Kidney (tissue), 14 donors: ENCODE results near the gene ZNF629. TPM values are rescaled to one million over a fixed set of nuclear protein-coding genes. Genes with fewer than 3 reads are reported as not detected.
A peak's percentile ranks its signal among the peaks of the same experiment; 100 is the strongest.
"Not testable (repeated sequence)": the region's sequence is repeated elsewhere in the genome, so short reads cannot be mapped to it uniquely, and the experiment has no call there.

ENCODE experiments used
- DNase-seq, 5 donors: peaks; one replicate each; pipeline ENCODE4 v3.0.0-alpha.2; 2013 to 2020
- FAIRE-seq: peaks from 2 replicates; lab custom pipeline; 2012; peaks lifted over from hg19 to GRCh38; lab: Jason Lieb, UNC
- H3K27ac ChIP-seq, 2 donors: one replicate each; pipeline ENCODE4 v1.7.0; 2013; ENCODE audit warnings: low read depth in 2 of 2, low read length in 2 of 2, inconsistent platforms in 1 of 2
- H3K27me3 ChIP-seq: one replicate; pipeline ENCODE4 v1.7.1; 2013; ENCODE audit warnings: low read length, inconsistent platforms; ENCODE audit not compliant: control insufficient read depth, insufficient read depth
- H3K36me3 ChIP-seq, 3 donors: one replicate each; pipeline versions ENCODE4 v1.7.0 to v1.7.1; 2013; ENCODE audit warnings: low read length in 3 of 3, control low read depth in 1 of 3, inconsistent platforms in 1 of 3; ENCODE audit not compliant: insufficient read depth in 3 of 3, control insufficient read depth in 2 of 3
- H3K4me1 ChIP-seq, 3 donors: one replicate each; pipeline versions ENCODE4 v1.7.0 to v1.7.1; 2013; ENCODE audit warnings: low read length in 3 of 3, inconsistent platforms in 1 of 3, low read depth in 1 of 3; ENCODE audit not compliant: control insufficient read depth in 2 of 3, insufficient read depth in 2 of 3
- H3K4me3 ChIP-seq, 3 donors: one replicate each; pipeline versions ENCODE4 v1.7.0 to v1.8.1; 2013; ENCODE audit warnings: low read length in 3 of 3, control low read depth in 1 of 3, inconsistent platforms in 1 of 3
- H3K9ac ChIP-seq, 3 donors: one replicate each; pipeline versions ENCODE4 v1.7.0 to v1.7.1; 2013; ENCODE audit warnings: low read length in 3 of 3, control low read depth in 1 of 3, inconsistent platforms in 1 of 3
- H3K9me3 ChIP-seq, 3 donors: one replicate each; pipeline versions ENCODE4 v1.7.0 to v1.7.1; 2013; ENCODE audit warnings: low read length in 3 of 3, control low read depth in 1 of 3, inconsistent platforms in 1 of 3; ENCODE audit not compliant: control insufficient read depth in 2 of 3, insufficient read depth in 1 of 3
- CTCF ChIP-seq: IDR thresholded peaks from 3 replicates; pipeline ENCODE4 v1.5.1; 2012; ENCODE audit warnings: mild to moderate bottlenecking, moderate library complexity, borderline replicate concordance; ENCODE audit not compliant: insufficient read depth; ENCODE audit errors: extremely low read depth
- intact Hi-C: fragments of 100-400 bp; cut with DNase I; formaldehyde crosslinking; loops from one replicate; pipeline ENCODE4 v1.11.1; 2022
- polyA plus RNA-seq: library from polyadenylated mRNA; stranded (reverse); fragments of 350-450 nt; fragmentation: Illumina TruSeq; extraction: RNeasy Lipid Tissue Mini Kit (QIAGEN cat#74804); gene quantifications from one replicate; pipeline ENCODE4 v1.2.3, GENCODE V29; 2014; ENCODE audit warnings: low read depth, low replicate concordance; ENCODE audit not compliant: insufficient read depth
- total RNA-seq: library from RNA; stranded (reverse); fragmentation: NEBNext Ultra II Directional; extraction: Animal tissue kit (Norgen Biotek cat#: 25700); gene quantifications from one replicate; pipeline ENCODE4 v1.2.1, GENCODE V29; 2021
- donor health status: control.
- donor health status: control.
- donor health status: control.
- donor health status: control.
- donor health status: control.
- donor health status: DM: yes; HTN: yes; CAD: no.
- donor health status: Normal renal cell carcinoma (clear cell type).

ZNF629 gene
- total and polyA plus RNA-seq, 2 donors from 2014 or later = 8.1 to 19.8 TPM

GRCh38 chr16:30829130-30830071, 42.4 kb upstream of the ZNF629 start:
- Histone ChIP-seq H3K4me3 (no peak overlapping the region), H3K4me1 (no peaks in the 10 kb centered on the region), H3K27me3 (no peaks in the 10 kb centered on the region), H3K9me3 (no peaks in the 10 kb centered on the region), H3K36me3 (peaks cover 0 to 3% (median 0%) of the 10 kb centered on the region in 3 donors), H3K27ac (no peak overlapping the region), H3K9ac (no peak overlapping the region)
- FAIRE-seq (no peak), DNase-seq (peak in 1 of 5 donors; percentile 23)
- intact Hi-C loops = no loop called here
- no peak for TF ChIP-seq CTCF

- DNase-seq (peak in 1 of 5 donors; percentile 57), FAIRE-seq (no peak)
- no peaks in the 10 kb centered on the region for H3K4me1 ChIP-seq
These were observed 34.9 kb upstream of the ZNF629 start for GRCh38 chr16:30821891-30822290.

GRCh38 chr16:30821441-30821840, 34.4 kb upstream of the ZNF629 start:
- intact Hi-C loops, FAIRE-seq: not testable (repeated sequence)

More at GRCh38 chr16:30821891-30822290, 34.9 kb upstream of the ZNF629 start:
- intact Hi-C loops = no loop called here
- Histone ChIP-seq H3K4me3 (no peak overlapping the region), H3K9ac (no peak overlapping the region), H3K9me3 (no peaks in the 10 kb centered on the region), H3K27me3 (no peaks in the 10 kb centered on the region), H3K36me3 (no peaks in the 10 kb centered on the region), H3K27ac (no peak overlapping the region)
- TF ChIP-seq CTCF = no peak

GRCh38 chr16:30820952-30821421, 34.0 kb upstream of the ZNF629 start:
- no peaks in the 10 kb centered on the region for H3K4me1 ChIP-seq
- no peak for TF ChIP-seq CTCF
- H3K9ac ChIP-seq = no peak overlapping the region
- no peak overlapping the region for H3K27ac ChIP-seq
- no peaks in the 10 kb centered on the region for H3K9me3 ChIP-seq
- no peaks in the 10 kb centered on the region for H3K36me3 ChIP-seq
- no peaks in the 10 kb centered on the region for H3K27me3 ChIP-seq
- intact Hi-C loops = no loop called here
- DNase-seq (peak in 1 of 5 donors; percentile 53), FAIRE-seq (no peak)
- no peak overlapping the region for H3K4me3 ChIP-seq

More at GRCh38 chr16:30821441-30821840, 34.4 kb upstream of the ZNF629 start:
- H3K36me3 ChIP-seq, H3K27me3 ChIP-seq, H3K27ac ChIP-seq, H3K9ac ChIP-seq, H3K9me3 ChIP-seq, H3K4me1 ChIP-seq, DNase-seq, H3K4me3 ChIP-seq: not testable (repeated sequence)
